ENCODE results near the gene RHOH.

The RHOH gene

DNA sequence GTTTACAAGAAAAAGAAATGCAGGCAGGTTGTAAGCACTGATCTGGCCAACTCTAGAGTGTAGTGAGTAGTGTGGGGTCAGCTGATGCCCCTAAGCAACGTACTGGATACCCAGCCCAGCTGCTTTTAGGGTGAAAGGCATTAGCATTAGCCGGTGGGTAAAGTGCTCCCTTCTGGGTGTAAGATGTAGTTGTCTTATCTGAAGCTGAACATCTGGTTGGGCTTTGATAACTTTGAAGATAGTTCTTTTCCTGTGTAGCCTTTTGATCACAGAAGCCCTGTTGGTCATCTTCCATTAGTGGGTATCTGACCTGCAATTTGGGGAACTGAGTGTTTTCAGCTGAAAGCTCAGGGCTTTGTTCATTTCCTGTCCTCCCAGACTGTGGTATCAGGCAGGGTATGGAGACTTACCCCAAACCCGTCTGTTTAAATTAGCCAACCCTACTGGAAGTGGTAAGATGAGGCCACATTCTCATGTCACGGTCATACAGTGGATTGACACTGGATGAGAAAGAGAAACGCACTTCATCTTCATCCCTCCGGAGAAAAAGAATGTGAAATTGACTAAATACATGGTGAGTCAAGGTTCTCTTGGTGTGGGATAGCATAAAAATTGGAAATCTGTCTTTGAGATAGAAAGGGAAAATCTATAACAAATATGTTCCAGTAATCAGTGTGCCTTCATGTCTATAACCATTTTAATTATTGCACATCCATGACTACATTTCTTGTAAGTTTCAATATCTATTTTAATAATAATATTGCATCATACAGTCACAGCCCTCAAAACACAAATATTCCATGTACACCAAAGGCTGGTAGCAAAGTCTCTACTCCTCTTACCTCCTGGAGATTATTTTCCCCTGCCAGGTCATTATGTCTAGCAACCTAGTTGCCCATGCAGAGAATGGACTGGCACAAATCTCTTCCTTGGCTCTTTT is 8.7 kb downstream of the RHOH start:
- DNase-seq (ENCODE audit: low read depth) = no peak

- DNase-seq (ENCODE audit: low read depth) = no peak
These were observed 9.6 kb downstream of the RHOH start for GRCh38 chr4:40206426-40206825.

GRCh38 chr4:40209401-40209800 is 12.6 kb downstream of the RHOH start:
- no peak for DNase-seq (ENCODE audit: low read depth)

DNA sequence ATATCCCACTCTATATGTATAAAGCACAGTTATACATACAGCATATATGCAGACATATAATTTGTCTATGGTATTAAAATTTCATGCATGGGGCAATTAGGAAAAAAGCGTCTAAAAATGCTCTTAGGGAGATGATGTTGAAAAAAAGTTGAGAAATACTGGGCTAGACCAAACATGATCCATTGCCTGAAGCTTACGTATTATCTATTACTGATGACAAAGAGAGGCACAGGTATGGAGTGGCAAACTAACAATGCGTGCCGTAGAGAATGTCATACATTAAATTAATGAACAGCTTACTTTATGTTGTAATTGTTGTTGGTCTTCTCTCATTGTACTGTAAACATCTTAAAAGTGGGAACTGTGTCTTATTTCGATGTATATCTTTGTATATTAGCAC is 13.9 kb downstream of the RHOH start:
- DNase-seq (ENCODE audit: low read depth) = no peak

GRCh38 chr4:40211224-40212185 is 14.7 kb downstream of the RHOH start:
- DNase-seq (ENCODE audit: low read depth) = peak; percentile 26

DNA sequence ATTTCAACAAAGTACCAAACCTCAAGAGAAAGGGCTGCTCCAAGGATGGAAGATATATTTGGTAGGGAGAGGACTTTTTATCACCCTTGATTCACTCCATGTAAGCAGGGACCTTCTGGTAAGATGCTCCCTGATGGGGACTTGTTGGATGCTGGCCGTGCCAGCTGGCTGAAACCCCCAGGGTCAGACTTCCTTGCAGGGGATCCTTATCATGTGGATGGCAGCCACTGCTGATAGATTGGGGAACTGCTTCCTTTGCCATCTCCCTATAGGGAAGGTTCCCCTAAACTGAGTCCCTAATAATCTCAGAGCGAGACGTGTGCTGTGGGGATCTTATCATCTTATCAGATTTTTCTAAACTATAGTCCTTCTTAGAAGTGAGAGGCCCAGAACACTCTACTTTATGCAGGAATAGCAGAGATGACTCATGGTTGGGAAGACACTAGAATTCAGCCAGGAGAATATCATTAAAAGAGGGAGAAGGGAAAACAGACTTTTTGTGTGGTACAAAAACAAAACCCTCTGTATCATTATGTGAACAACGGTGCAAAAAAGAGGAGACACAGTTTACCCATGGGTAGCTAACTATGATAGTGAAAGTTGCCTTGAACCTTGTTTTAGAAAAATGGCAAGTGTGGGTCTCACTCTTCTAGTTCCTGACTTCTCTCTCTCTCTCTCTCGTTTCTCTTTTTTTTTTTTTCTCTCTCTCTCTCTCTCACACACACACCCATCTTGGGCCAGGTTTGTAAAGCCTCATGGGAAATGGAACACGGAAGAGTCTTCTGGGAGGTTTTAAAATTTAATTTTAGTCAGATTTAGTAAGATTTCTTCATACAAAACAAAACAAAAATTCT is 16.1 kb downstream of the RHOH start:
- peak; percentile 18 for DNase-seq (ENCODE audit: low read depth)

GRCh38 chr4:40214038-40214437 is 17.2 kb downstream of the RHOH start:
- DNase-seq (ENCODE audit: low read depth) = no peak

GRCh38 chr4:40214661-40215418 is 18.0 kb downstream of the RHOH start:
- DNase-seq (ENCODE audit: low read depth) = no peak

- no peak for DNase-seq (ENCODE audit: low read depth)
These were observed 20.0 kb downstream of the RHOH start for GRCh38 chr4:40216622-40217366.

GRCh38 chr4:40221744-40222143 is 24.9 kb downstream of the RHOH start:
- DNase-seq (ENCODE audit: low read depth) = no peak

- no peak for DNase-seq (ENCODE audit: low read depth)
These were observed 26.5 kb downstream of the RHOH start for GRCh38 chr4:40223343-40223742.

- no peak for DNase-seq (ENCODE audit: low read depth)
These were observed 27.6 kb downstream of the RHOH start for GRCh38 chr4:40224432-40224831.

- DNase-seq (ENCODE audit: low read depth) = no peak
These were observed 28.7 kb downstream of the RHOH start for GRCh38 chr4:40225497-40225896.

DNA sequence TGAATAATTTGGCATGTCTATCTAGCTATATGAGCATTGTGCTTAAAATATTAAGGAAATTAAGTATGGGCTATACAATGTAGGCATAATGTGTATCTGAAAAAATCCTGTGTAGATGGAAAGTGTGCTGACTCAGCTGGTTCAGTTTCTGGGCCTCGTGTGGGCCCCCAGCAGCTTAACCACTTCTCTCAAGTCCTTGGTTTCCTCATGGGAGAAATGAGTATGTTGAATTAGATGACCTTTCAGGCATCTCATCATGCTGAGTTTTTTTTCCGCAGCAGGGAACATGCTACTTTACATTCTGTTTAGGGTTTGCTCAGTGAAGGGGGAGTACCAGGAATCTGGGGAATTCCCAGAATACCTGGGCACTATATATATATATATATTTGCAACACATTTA is 30.5 kb downstream of the RHOH start:
- DNase-seq (ENCODE audit: low read depth) = no peak

- peak; percentile 34 for DNase-seq (ENCODE audit: low read depth)
These were observed 31.9 kb downstream of the RHOH start for GRCh38 chr4:40228497-40229365.

DNA sequence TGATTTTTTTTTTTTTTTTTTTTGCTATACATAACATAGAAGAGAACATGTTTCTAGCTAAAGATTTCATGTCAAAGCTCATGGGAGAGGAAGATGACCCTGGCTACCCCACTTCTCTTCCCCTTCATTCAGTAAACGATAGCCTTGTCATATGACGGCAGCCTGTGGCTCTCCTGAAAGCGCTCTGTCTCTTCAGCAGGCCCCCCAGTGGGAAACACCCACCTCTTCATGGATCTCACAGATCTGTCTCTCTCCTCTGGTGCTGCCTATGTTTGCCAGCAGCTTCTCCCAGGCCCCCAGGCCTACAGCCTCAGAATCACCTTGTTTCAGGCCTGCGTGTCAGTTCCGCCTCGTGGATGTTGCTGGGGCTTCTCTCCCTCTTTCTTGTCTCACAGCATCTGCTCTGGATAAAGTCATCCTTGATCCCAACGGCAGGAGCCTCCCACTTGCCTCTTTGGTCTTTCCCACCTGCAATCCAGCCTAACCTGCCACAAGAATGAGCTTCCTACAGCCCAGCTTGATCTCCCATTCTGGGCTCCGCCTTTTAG is 34.6 kb downstream of the RHOH start:
- no peak for DNase-seq (ENCODE audit: low read depth)

GRCh38 chr4:40232610-40233009 is 35.8 kb downstream of the RHOH start:
- no peak for DNase-seq (ENCODE audit: low read depth)

DNA sequence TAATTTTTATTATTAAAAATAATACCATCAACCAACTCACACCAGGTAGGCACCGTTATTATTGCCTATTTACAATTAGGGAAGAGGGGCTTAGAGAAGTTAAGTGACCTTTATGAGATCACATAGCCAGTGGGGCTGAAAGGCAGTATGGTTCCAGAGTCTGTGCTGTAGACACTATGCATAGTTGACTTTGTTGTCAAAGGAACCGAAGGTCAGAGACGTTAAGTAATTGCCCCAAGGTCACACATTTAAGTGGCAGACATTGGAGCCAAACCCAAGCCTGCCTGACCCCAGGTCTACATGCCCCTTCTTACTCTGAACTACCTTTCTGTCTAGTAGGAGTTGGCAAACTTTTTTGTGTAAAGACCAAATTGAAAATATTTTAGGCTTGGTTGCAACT is 36.4 kb downstream of the RHOH start:
- no peak for DNase-seq (ENCODE audit: low read depth)

GRCh38 chr4:40234519-40235039 is 37.7 kb downstream of the RHOH start:
- no peak for DNase-seq (ENCODE audit: low read depth)
